ENCODE results near the gene DDX20.

Gene DDX20

GRCh38 chr1:111727056-111727455 is 28.6 kb upstream of the DDX20 start:
- Histone ChIP-seq H3K4me1 (ENCODE audit: insufficient read depth, insufficient read length) (peaks cover 16% of the 10 kb centered on the region), H3K27me3 (ENCODE audit: insufficient read depth, insufficient read length) (no peaks in the 10 kb centered on the region), H3K9ac (ENCODE audit: insufficient read length, low read depth) (no peak overlapping the region), H3K4me3 (ENCODE audit: insufficient read length, low read depth) (no peak overlapping the region), H3K36me3 (ENCODE audit: insufficient read depth, insufficient read length, low read length) (peaks cover 12% of the 10 kb centered on the region), H3K9me3 (ENCODE audit: insufficient read depth, low read length) (no peaks in the 10 kb centered on the region)
- TF ChIP-seq SUZ12 (IDR thresholded peaks at IDR 0.05; ENCODE audit: extremely low read depth, insufficient read depth, insufficient read length) (no peak), ZNF274 (IDR thresholded peaks at IDR 0.05; ENCODE audit: low read depth, low read length) (no peak), YY1 (IDR thresholded peaks at IDR 0.05; ENCODE audit: insufficient read depth, insufficient read length) (no peak)
- no peak for DNase-seq (ENCODE audit: low read depth, low spot score)

DNA sequence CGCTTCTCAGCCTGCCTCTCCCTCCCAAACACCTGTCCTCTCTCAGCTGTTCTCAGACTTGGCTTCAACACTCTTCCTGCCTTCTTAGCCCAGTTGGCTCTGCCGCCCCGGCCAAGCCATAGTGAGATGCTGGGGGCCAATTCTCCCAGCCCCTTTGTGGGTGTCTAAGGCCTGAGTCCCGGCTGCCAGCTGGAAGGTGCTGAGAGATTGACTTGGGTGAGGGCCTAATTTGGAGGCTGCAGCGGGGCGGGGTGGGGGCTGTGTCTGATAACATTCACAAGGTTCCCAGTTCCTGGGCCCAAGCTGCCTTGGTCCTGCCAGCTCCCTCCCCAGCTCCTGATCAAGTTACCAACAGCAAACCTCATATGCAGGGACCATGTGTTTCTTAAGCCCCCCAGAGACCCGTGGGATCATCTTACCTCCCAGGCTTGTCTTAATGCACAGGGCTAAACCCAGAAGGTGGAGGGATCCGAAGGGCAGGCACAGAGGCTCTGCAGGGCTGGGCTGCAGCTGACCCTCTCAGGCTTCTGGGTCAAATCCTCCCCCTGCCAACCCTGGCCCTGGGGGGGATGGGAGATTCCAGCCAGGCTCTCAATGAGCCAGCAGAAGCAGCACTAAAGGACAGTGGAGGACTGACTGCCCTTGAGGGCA is 26.3 kb upstream of the DDX20 start:
- peak overlapping the region; percentile 7 for H3K9ac ChIP-seq (ENCODE audit: insufficient read length, low read depth)
- TF ChIP-seq YY1 (IDR thresholded peaks at IDR 0.05; ENCODE audit: insufficient read depth, insufficient read length) (no peak), ZNF274 (IDR thresholded peaks at IDR 0.05; ENCODE audit: low read depth, low read length) (no peak), SUZ12 (IDR thresholded peaks at IDR 0.05; ENCODE audit: extremely low read depth, insufficient read depth, insufficient read length) (no peak)
- peaks cover under 1% of the 10 kb centered on the region for H3K27me3 ChIP-seq (ENCODE audit: insufficient read depth, insufficient read length)
- H3K36me3 ChIP-seq (ENCODE audit: insufficient read depth, insufficient read length, low read length), result peaks cover 12% of the 10 kb centered on the region
- DNase-seq (ENCODE audit: low read depth, low spot score), result no peak
- no peaks in the 10 kb centered on the region for H3K9me3 ChIP-seq (ENCODE audit: insufficient read depth, low read length)
- no peak overlapping the region for H3K4me3 ChIP-seq (ENCODE audit: insufficient read length, low read depth)
- peaks cover 17% of the 10 kb centered on the region for H3K4me1 ChIP-seq (ENCODE audit: insufficient read depth, insufficient read length)

GRCh38 chr1:111729946-111730681 is 25.6 kb upstream of the DDX20 start:
- no peak for TF ChIP-seq SUZ12 (IDR thresholded peaks at IDR 0.05; ENCODE audit: extremely low read depth, insufficient read depth, insufficient read length)
- no peak for TF ChIP-seq YY1 (IDR thresholded peaks at IDR 0.05; ENCODE audit: insufficient read depth, insufficient read length)
- no peak for TF ChIP-seq ZNF274 (IDR thresholded peaks at IDR 0.05; ENCODE audit: low read depth, low read length)
- Histone ChIP-seq H3K4me1 (ENCODE audit: insufficient read depth, insufficient read length) (peaks cover 17% of the 10 kb centered on the region), H3K9ac (ENCODE audit: insufficient read length, low read depth) (no peak overlapping the region), H3K36me3 (ENCODE audit: insufficient read depth, insufficient read length, low read length) (peaks cover 17% of the 10 kb centered on the region), H3K4me3 (ENCODE audit: insufficient read length, low read depth) (no peak overlapping the region), H3K9me3 (ENCODE audit: insufficient read depth, low read length) (no peaks in the 10 kb centered on the region), H3K27me3 (ENCODE audit: insufficient read depth, insufficient read length) (peaks cover 3% of the 10 kb centered on the region)
- no peak for DNase-seq (ENCODE audit: low read depth, low spot score)

DNA sequence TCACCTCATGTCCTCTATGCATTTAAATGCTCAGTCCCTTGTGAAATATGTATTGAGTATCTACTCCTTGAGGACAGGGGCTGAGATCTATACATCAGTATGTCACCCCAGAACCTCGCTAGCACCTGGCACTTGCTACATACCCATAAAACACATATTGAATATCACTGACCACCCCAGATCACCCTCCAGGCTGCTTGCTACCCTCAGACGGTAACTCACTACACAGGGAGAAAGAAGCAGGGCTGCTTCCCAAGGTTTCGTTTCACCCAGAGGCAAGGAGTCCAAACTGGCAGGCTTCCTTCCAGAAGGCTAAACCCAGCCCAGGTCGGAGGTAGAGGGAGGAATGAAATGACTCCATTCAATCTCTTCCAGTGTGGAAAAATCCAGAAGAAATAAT is 25.0 kb upstream of the DDX20 start:
- Histone ChIP-seq H3K9ac (ENCODE audit: insufficient read length, low read depth) (no peak overlapping the region), H3K4me1 (ENCODE audit: insufficient read depth, insufficient read length) (peaks cover 17% of the 10 kb centered on the region), H3K36me3 (ENCODE audit: insufficient read depth, insufficient read length, low read length) (peaks cover 17% of the 10 kb centered on the region), H3K4me3 (ENCODE audit: insufficient read length, low read depth) (no peak overlapping the region), H3K9me3 (ENCODE audit: insufficient read depth, low read length) (no peaks in the 10 kb centered on the region), H3K27me3 (ENCODE audit: insufficient read depth, insufficient read length) (peaks cover 3% of the 10 kb centered on the region)
- TF ChIP-seq YY1 (IDR thresholded peaks at IDR 0.05; ENCODE audit: insufficient read depth, insufficient read length), result no peak
- no peak for TF ChIP-seq SUZ12 (IDR thresholded peaks at IDR 0.05; ENCODE audit: extremely low read depth, insufficient read depth, insufficient read length)
- TF ChIP-seq ZNF274 (IDR thresholded peaks at IDR 0.05; ENCODE audit: low read depth, low read length), result no peak
- no peak for DNase-seq (ENCODE audit: low read depth, low spot score)

GRCh38 chr1:111731956-111732355 is 23.7 kb upstream of the DDX20 start:
- H3K4me3 ChIP-seq (ENCODE audit: insufficient read length, low read depth), result no peak overlapping the region
- no peak overlapping the region for H3K9ac ChIP-seq (ENCODE audit: insufficient read length, low read depth)
- peaks cover 20% of the 10 kb centered on the region for H3K4me1 ChIP-seq (ENCODE audit: insufficient read depth, insufficient read length)
- peaks cover 6% of the 10 kb centered on the region for H3K27me3 ChIP-seq (ENCODE audit: insufficient read depth, insufficient read length)
- no peak for DNase-seq (ENCODE audit: low read depth, low spot score)
- TF ChIP-seq SUZ12 (IDR thresholded peaks at IDR 0.05; ENCODE audit: extremely low read depth, insufficient read depth, insufficient read length) (no peak), YY1 (IDR thresholded peaks at IDR 0.05; ENCODE audit: insufficient read depth, insufficient read length) (no peak), ZNF274 (IDR thresholded peaks at IDR 0.05; ENCODE audit: low read depth, low read length) (no peak)
- H3K9me3 ChIP-seq (ENCODE audit: insufficient read depth, low read length), result no peaks in the 10 kb centered on the region
- H3K36me3 ChIP-seq (ENCODE audit: insufficient read depth, insufficient read length, low read length), result peaks cover 17% of the 10 kb centered on the region

GRCh38 chr1:111732718-111733117 is 23.0 kb upstream of the DDX20 start:
- no peaks in the 10 kb centered on the region for H3K9me3 ChIP-seq (ENCODE audit: insufficient read depth, low read length)
- H3K27me3 ChIP-seq (ENCODE audit: insufficient read depth, insufficient read length), result peaks cover 12% of the 10 kb centered on the region
- peaks cover 26% of the 10 kb centered on the region for H3K4me1 ChIP-seq (ENCODE audit: insufficient read depth, insufficient read length)
- H3K4me3 ChIP-seq (ENCODE audit: insufficient read length, low read depth), result no peak overlapping the region
- TF ChIP-seq ZNF274 (IDR thresholded peaks at IDR 0.05; ENCODE audit: low read depth, low read length), result no peak
- TF ChIP-seq YY1 (IDR thresholded peaks at IDR 0.05; ENCODE audit: insufficient read depth, insufficient read length), result no peak
- TF ChIP-seq SUZ12 (IDR thresholded peaks at IDR 0.05; ENCODE audit: extremely low read depth, insufficient read depth, insufficient read length), result no peak
- peaks cover 12% of the 10 kb centered on the region for H3K36me3 ChIP-seq (ENCODE audit: insufficient read depth, insufficient read length, low read length)
- no peak overlapping the region for H3K9ac ChIP-seq (ENCODE audit: insufficient read length, low read depth)
- no peak for DNase-seq (ENCODE audit: low read depth, low spot score)

Data from NT2/D1 (cell line).